ENCODE measurements around the gene HSPBAP1. TPM values are rescaled to one million over a fixed set of nuclear protein-coding genes. Genes with fewer than 3 reads are reported as not detected.

Gene HSPBAP1
- total and polyA plus RNA-seq, 9 of the 15 experiments (the other 6 are each of a cell fraction or from before 2014, with no cell fraction given): 2.1 to 4.5 (median 3.4) TPM

- DNase-seq (ENCODE audit: extremely low read depth in 1 of 4, low spot score in 3 of 4) (no peak), ATAC-seq (no peak), FAIRE-seq (no peak)
- Histone ChIP-seq H3K27me3 (ENCODE audit: control insufficient read depth in 2 of 2, insufficient read depth in 2 of 2, low read length in 2 of 2) (no peaks in the 10 kb centered on the region), H3K79me2 (ENCODE audit: control insufficient read depth, insufficient read depth, low read length) (no peaks in the 10 kb centered on the region), H4K20me1 (replicated peaks; ENCODE audit: control insufficient read depth, insufficient read depth, low read length) (no peaks in the 10 kb centered on the region), H3K4me2 (ENCODE audit: insufficient read depth, low read length) (no peak overlapping the region), H3K36me3 (ENCODE audit: control insufficient read depth, insufficient read depth, low read length) (peaks cover 20% of the 10 kb centered on the region; the same call in 1 of the 3 replicates), H3K9me1 (ENCODE audit: control insufficient read depth, insufficient read depth, low read length) (no peaks in the 10 kb centered on the region), H3K27ac (ENCODE audit: extremely low read depth, low read depth, low read length) (no peak overlapping the region), H3K4me1 (replicated peaks in 1 of 2; ENCODE audit: control insufficient read depth in 2 of 2, insufficient read depth in 2 of 2, low read length in 2 of 2) (no peaks in the 10 kb centered on the region), H2AFZ (ENCODE audit: low read depth, low read length) (no peak overlapping the region), H3K9ac (ENCODE audit: insufficient read depth in 1 of 2, low read depth in 2 of 2, low read length in 2 of 2) (no peak overlapping the region), H3K9me3 (replicated peaks; ENCODE audit: control insufficient read depth, insufficient read depth, low read depth, low read length) (no peaks in the 10 kb centered on the region), H3K4me3 (no peak overlapping the region)
- ChIA-PET CTCF (ENCODE audit: low intra/inter-chr PET ratio) (interaction anchor here (0.7 kb wide), 1 partner anchor 86 kb away, joined by 3 read pairs; no protein-coding TSS in a partner anchor), POLR2A (no interaction called here)
- no peak for TF ChIP-seq MYNN (IDR thresholded peaks at IDR 0.05)
- no peak for TF ChIP-seq MYNN (CRISPR knock-in tag; IDR thresholded peaks at IDR 0.05)
- TF ChIP-seq ZBTB43 (CRISPR knock-in tag; IDR thresholded peaks at IDR 0.05): no peak
- no peak for TF ChIP-seq SETDB1 (IDR thresholded peaks at IDR 0.05; ENCODE audit: low read length)
- TF ChIP-seq RBM34 (IDR thresholded peaks at IDR 0.05; ENCODE audit: borderline replicate concordance, insufficient read depth, low read length): no peak
- in situ Hi-C loops (cut with MboI) (no loop called here), intact Hi-C loops (cut with micrococcal nuclease) (no loop called here)
- WGBS (ENCODE audit: insufficient coverage, low coverage, missing lambda C conversion rate): 72% methylated on average over 3 of the region's 3 CpGs
- no TSS peak for BruUV-seq (replicated peaks)
Measured at GRCh38 chr3:122714273-122714672, 79.4 kb downstream of the HSPBAP1 start.
